ENCODE measurements around the gene FLAD1. TPM values are rescaled to one million over a fixed set of nuclear protein-coding genes. Genes with fewer than 3 reads are reported as not detected.

The FLAD1 gene
- total and polyA plus RNA-seq, 4 donors, result 10.9 to 37.0 (median 30.6) TPM

DNA sequence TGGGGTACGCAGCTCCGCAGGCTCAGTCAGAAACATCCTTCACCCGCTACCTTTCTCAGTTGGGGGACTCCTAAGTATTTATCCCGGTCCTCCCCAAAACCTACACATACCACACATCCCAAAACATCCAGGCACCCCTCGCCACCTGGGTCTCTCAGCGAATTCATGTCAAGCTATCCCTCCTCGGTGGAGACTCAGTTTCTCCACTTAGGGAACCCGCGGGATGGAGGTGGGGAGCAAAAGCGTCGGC is 18.2 kb downstream of the FLAD1 start:
- H3K27ac ChIP-seq (ENCODE audit: low read depth in 1 of 2, low read length in 1 of 2), result peak overlapping the region; percentile 91 to 94
- peak overlapping the region in 1 of 2 donors; percentile 46 for H3K9ac ChIP-seq (ENCODE audit: insufficient read depth in 1 of 2, low read length in 2 of 2)
- 0 to 1% methylated on average over 11 of the region's 11 CpGs for WGBS, 2 donors
- no peaks in the 10 kb centered on the region for H3K36me3 ChIP-seq (ENCODE audit: control insufficient read depth in 4 of 4, insufficient read depth in 4 of 4, low read length in 4 of 4)
- peak in 1 of 3 donors; percentile 70 for DNase-seq
- peaks cover 5 to 28% (median 6%) of the 10 kb centered on the region in 5 donors for H3K4me1 ChIP-seq (ENCODE audit: control insufficient read depth in 5 of 5, insufficient read depth in 5 of 5, low read length in 5 of 5)
- peak overlapping the region; percentile 65 for H3K4me3 ChIP-seq
- no peaks in the 10 kb centered on the region for H3K9me3 ChIP-seq (ENCODE audit: control insufficient read depth in 4 of 4, insufficient read depth in 3 of 4, low read length in 3 of 4)
- ATAC-seq (ENCODE audit: insufficient read depth, low FRiP score), result no peak
- TF ChIP-seq, protein P1, sequence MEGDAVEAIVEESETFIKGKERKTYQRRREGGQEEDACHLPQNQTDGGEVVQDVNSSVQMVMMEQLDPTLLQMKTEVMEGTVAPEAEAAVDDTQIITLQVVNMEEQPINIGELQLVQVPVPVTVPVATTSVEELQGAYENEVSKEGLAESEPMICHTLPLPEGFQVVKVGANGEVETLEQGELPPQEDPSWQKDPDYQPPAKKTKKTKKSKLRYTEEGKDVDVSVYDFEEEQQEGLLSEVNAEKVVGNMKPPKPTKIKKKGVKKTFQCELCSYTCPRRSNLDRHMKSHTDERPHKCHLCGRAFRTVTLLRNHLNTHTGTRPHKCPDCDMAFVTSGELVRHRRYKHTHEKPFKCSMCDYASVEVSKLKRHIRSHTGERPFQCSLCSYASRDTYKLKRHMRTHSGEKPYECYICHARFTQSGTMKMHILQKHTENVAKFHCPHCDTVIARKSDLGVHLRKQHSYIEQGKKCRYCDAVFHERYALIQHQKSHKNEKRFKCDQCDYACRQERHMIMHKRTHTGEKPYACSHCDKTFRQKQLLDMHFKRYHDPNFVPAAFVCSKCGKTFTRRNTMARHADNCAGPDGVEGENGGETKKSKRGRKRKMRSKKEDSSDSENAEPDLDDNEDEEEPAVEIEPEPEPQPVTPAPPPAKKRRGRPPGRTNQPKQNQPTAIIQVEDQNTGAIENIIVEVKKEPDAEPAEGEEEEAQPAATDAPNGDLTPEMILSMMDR (IDR thresholded peaks at IDR 0.05; ENCODE audit: control extremely low read depth, extremely low read depth), result no peak
- H3K27me3 ChIP-seq (ENCODE audit: control insufficient read depth in 3 of 3, insufficient read depth in 3 of 3, low read length in 2 of 3), result no peaks in the 10 kb centered on the region

DNA sequence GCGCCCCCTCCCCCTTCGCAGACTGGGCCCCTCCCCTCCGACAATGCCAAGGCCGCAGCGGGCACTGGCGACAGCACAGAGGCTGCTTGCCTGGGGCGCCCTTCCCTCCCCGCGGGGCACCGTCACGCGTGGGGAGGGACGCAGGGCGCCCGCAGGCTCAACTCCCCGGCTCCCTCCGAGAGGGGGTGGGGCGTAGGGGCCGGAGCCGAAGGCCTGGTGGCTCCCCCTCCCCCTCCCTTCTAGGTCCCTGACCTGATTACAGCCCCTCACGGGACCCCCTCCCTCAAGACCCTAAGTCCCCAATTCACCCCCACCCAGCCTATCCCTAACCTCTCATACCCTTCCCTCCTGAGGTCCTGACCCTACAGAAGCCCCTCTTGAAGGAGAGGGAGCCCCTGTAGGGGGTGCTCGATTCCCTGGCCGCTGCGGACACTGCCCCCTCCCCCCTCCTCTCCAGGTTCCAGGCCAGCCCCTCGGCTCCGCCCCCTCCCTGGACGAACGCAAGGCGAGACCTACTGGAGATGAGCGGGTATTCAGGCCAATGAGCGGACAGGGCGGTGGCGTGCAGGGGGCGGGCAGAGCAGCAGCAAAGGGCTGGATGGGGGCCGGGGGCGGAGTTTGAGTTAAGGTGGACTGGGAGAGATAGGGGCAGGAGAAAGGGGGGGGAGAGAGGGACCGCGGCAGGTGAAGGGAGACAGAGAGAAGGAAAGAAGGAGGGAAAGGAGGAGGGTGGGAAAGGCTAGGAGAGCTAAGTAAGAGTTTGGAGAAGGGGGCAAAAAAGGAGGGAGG is 18.7 kb downstream of the FLAD1 start:
- H3K27ac ChIP-seq (ENCODE audit: low read depth in 1 of 2, low read length in 1 of 2), result peak overlapping the region; percentile 91 to 94
- H3K4me3 ChIP-seq, result peak overlapping the region; percentile 65
- H3K36me3 ChIP-seq (ENCODE audit: control insufficient read depth in 4 of 4, insufficient read depth in 4 of 4, low read length in 4 of 4), result no peaks in the 10 kb centered on the region
- ATAC-seq (ENCODE audit: insufficient read depth, low FRiP score) (peak; percentile 77), DNase-seq (peak; percentile 99 to 100 (median 100))
- peaks cover 5 to 28% (median 11%) of the 10 kb centered on the region in 5 donors for H3K4me1 ChIP-seq (ENCODE audit: control insufficient read depth in 5 of 5, insufficient read depth in 5 of 5, low read length in 5 of 5)
- TF ChIP-seq, protein P1 (IDR thresholded peaks at IDR 0.05; ENCODE audit: control extremely low read depth, extremely low read depth), result peak; percentile 1
- H3K9me3 ChIP-seq (ENCODE audit: control insufficient read depth in 4 of 4, insufficient read depth in 3 of 4, low read length in 3 of 4), result no peaks in the 10 kb centered on the region
- H3K27me3 ChIP-seq (ENCODE audit: control insufficient read depth in 3 of 3, insufficient read depth in 3 of 3, low read length in 2 of 3), result no peaks in the 10 kb centered on the region
- 0 to 2% methylated on average over 22 to 38 of the region's 38 CpGs for WGBS, 2 donors
- H3K9ac ChIP-seq (ENCODE audit: insufficient read depth in 1 of 2, low read length in 2 of 2), result peak overlapping the region in 1 of 2 donors; percentile 53

DNA sequence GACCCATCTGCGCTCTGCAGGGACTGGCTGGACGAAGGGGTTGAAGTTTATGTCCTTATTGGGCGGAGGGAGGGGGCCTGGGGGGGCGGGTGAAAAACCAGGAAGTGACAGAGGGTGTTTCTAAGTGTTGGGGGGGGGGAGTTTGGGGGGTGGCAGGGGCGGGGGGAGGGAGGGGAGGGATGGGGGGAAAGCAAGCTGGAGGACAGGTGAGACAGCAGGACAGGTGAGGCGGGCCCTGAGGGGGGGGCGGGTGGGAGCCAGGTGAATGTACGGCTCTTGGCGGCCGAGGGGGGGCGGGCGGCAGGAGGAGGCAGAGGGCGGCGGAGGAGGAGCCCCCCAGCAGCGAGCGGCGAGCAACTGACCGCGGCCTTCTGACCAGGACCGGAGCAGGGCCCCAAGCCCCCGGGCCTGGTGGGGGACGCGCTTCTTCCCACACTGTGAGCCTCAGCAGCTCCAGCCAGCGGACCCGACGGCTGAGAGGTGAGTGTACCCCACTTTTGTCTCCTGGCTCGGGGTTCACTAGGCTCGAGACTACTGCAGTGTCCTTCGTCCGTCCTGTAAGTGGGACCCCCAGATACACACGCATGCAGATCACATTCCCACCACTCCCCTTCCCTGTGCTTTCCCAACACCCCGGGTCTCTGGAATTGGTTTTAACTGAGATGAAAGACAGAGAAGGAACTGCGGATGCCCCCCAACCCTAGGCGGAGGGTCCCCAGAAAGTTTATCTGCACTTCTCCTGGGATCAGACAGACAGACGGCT is 19.5 kb downstream of the FLAD1 start, which contains the start of gene ZBTB7B:
Gene ZBTB7B, plus strand, starts transcription at position 339 of the 763 bp plus-strand sequence. CDS start 11,859 bp downstream, outside the sequence.
- TF ChIP-seq, protein P1 (IDR thresholded peaks at IDR 0.05; ENCODE audit: control extremely low read depth, extremely low read depth), result no peak
- peak within 1 kb of the TSS; percentile 94 to 97 for H3K27ac ChIP-seq (ENCODE audit: low read depth in 1 of 2, low read length in 1 of 2)
- ATAC-seq (ENCODE audit: insufficient read depth, low FRiP score) (peak; percentile 1), DNase-seq (peak; percentile 47 to 67 (median 49))
- peak within 1 kb of the TSS; percentile 53 to 77 for H3K9ac ChIP-seq (ENCODE audit: insufficient read depth in 1 of 2, low read length in 2 of 2)
- H3K9me3 ChIP-seq (ENCODE audit: control insufficient read depth in 4 of 4, insufficient read depth in 3 of 4, low read length in 3 of 4), result no peaks in the 10 kb centered on the region
- H3K27me3 ChIP-seq (ENCODE audit: control insufficient read depth in 3 of 3, insufficient read depth in 3 of 3, low read length in 2 of 3), result no peaks in the 10 kb centered on the region
- H3K4me1 ChIP-seq (ENCODE audit: control insufficient read depth in 5 of 5, insufficient read depth in 5 of 5, low read length in 5 of 5), result peaks cover 8 to 33% (median 14%) of the 10 kb centered on the region in 5 donors
- H3K36me3 ChIP-seq (ENCODE audit: control insufficient read depth in 4 of 4, insufficient read depth in 4 of 4, low read length in 4 of 4), result no peaks in the 10 kb centered on the region
- 0% methylated on average over 27 to 33 of the region's 35 CpGs for WGBS, 2 donors
- H3K4me3 ChIP-seq, result peak within 1 kb of the TSS; percentile 92
